HG02798 (cell line): Measurements from ENCODE around the gene NPTN.

ENCODE experiments used
- ATAC-seq: cut with Tn5 transposase; IDR thresholded peaks from one replicate; pipeline ENCODE4 v1.9.1; 2021; ENCODE audit warnings: mild to moderate bottlenecking; ENCODE audit not compliant: unreplicated experiment, poor library complexity

The NPTN gene

GRCh38 chr15:73527598-73527997, 105.6 kb downstream of the NPTN start:
- ATAC-seq = no peak

DNA sequence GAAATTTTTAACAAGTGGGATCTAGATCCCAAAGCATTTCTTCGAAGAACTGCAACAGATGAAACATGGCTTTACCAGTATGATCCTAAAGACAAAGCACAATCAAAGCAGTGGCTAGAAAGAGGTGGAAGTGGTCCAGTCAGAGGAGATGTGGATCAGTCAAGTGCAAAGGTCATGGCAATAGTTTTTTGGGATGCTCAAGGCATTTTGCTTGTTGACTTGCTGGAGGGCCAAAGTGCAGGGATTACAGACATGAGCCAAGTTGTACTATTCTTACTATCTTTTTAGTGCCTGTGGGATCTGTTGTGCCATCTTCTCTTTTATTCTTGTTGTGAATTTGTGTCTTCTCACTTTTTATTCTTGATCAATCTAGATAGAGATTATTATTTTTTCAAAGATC, 108.3 kb downstream of the NPTN start:
- ATAC-seq = no peak

- no peak for ATAC-seq
Observed at GRCh38 chr15:73522011-73522410, 111.2 kb downstream of the NPTN start.

GRCh38 chr15:73518876-73519733, 114.1 kb downstream of the NPTN start:
- no peak for ATAC-seq

GRCh38 chr15:73518180-73518862, 114.9 kb downstream of the NPTN start:
- ATAC-seq = no peak

- no peak for ATAC-seq
Observed at GRCh38 chr15:73517566-73517965, 115.6 kb downstream of the NPTN start.

GRCh38 chr15:73515527-73515926, 117.7 kb downstream of the NPTN start:
- no peak for ATAC-seq
